Right lobe of liver (tissue), 6 donors: Measurements from ENCODE around the gene XDH. TPM values are rescaled to one million over a fixed set of nuclear protein-coding genes. Genes with fewer than 3 reads are reported as not detected.

Experiments used
- ATAC-seq, 4 donors: fragments of 200-7000 bp; cut with Tn5 transposase; one replicate each; pipeline ENCODE4 v1.9.1; 2020; ENCODE audit warnings: mild to moderate bottlenecking in 4 of 4, moderate library complexity in 4 of 4
- DNase-seq, 3 donors: peaks; one replicate each; pipeline ENCODE4 v3.0.0-alpha.2; 2020
- H3K27ac ChIP-seq, 3 donors: fragments of 200-600 bp; one replicate each; pipeline ENCODE4 v1.8.0; 2022
- H3K27me3 ChIP-seq, 2 donors: fragments of 200-600 bp; one replicate each; pipeline ENCODE4 v1.8.0; 2022
- H3K36me3 ChIP-seq, 4 donors: fragments of 200-600 bp; sonication (generic) in 1 of 4; one replicate each; pipeline versions ENCODE4 v1.5.1 to v1.8.0; 2017 to 2022; ENCODE audit warnings: control low read depth in 1 of 4
- H3K4me1 ChIP-seq, 4 donors: fragments of 200-600 bp; sonication (generic) in 1 of 4; one replicate each; pipeline versions ENCODE4 v1.5.1 to v1.8.0; 2017 to 2022; ENCODE audit warnings: control low read depth in 1 of 4
- H3K4me3 ChIP-seq, 3 donors: fragments of 200-600 bp; one replicate each; pipeline ENCODE4 v1.8.0; 2022
- H3K9me3 ChIP-seq, 4 donors: fragments of 200-600 bp; sonication (generic) in 1 of 4; one replicate each; pipeline versions ENCODE4 v1.5.1 to v1.8.0; 2017 to 2022; ENCODE audit warnings: control low read depth in 1 of 4
- CTCF ChIP-seq, 4 donors: fragments of 200-600 bp in 3 of 4; fragments of 450-650 bp in 1 of 4; IDR thresholded peaks; one replicate each; pipeline versions ENCODE4 v1.5.1 to v1.8.0; 2016 to 2022; ENCODE audit warnings: antibody characterized with exemption in 4 of 4, mild to moderate bottlenecking in 2 of 4
- POLR2A ChIP-seq: fragments of 450-650 bp; IDR thresholded peaks from one replicate; pipeline ENCODE4 v1.6.1; 2017; ENCODE audit warnings: antibody characterized with exemption, mild to moderate bottlenecking
- WGBS: methylation state at CpG from one replicate; pipeline ENCODE4 v1.1.6; 2018; ENCODE audit warnings: low coverage, low lambda C conversion rate; ENCODE audit not compliant: insufficient coverage; ENCODE audit errors: missing lambda C conversion rate; 5-methylcytosine and 5-hydroxymethylcytosine counted together
- intact Hi-C, 2 donors: fragments of 100-400 bp; cut with DNase I; formaldehyde crosslinking; loops; one replicate each; pipeline versions ENCODE4 v1.11.2 to v1.14.1; 2022
- total RNA-seq, 6 experiments: library from RNA; depleted of rRNA in 2 of 6; stranded (reverse); fragments of >200 nt in 2 of 6; fragmentation: NEBNext Ultra II Directional in 3 of 6; extraction: Animal tissue kit (Norgen Biotek cat#: 25700) in 3 of 6; gene quantifications; one replicate each; pipeline versions ENCODE4 v1.1.0 to v1.2.4, GENCODE V29; 2016 to 2023
- donor health status: DM: no; HTN: yes; CAD: no.
- donor health status: DM: no; HTN: no; CAD: no.
- donor health status: DM: no; HTN: no; CAD: no.
- donor health status: DM: no; HTN: yes; CAD: no.
- donor health status: DM: no; HTN: yes; CAD: no.

XDH gene
- total RNA-seq, 6 experiments from 2014 or later: 26.7 to 62.0 (median 37.8) TPM

DNA sequence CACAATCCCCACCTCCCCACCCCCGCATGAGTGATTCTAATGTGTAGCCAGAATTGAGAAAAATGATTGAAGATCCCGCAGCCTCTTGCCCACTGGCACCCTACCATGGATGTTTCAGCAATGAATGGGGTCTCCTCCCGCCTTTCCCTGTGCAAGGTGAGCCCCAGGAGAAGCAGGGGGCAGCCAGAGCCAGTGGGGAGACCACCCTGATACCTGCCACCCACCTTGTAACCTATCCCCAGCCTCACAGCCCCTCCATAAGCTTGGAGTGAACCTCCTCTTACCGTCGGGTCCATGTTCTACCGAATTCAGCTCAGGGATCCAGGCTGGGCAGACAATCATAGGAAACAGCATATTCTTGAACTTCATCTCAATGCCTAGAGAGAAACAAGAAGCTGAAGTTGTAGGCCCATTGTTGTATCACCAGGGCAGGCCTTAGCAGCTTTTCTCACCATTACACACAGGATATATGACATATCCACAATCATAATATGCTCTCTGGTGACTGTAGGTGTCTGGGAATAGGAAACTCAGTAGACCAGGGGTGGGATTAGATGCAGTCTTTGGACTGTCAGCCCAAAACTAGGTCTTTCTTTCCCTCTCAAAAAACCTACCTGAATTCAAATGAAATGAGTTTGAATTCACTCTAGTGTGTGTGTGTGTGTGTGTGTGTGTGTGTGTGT is 30.9 kb downstream of the XDH start:
- intact Hi-C loops: no loop called here
- H3K4me1 ChIP-seq: peaks cover 0 to 8% (median 4%) of the 10 kb centered on the region in 4 donors
- no peak for DNase-seq
- no peaks in the 10 kb centered on the region for H3K9me3 ChIP-seq
- ATAC-seq: no peak
- TF ChIP-seq CTCF (IDR thresholded peaks at IDR 0.05): no peak
- TF ChIP-seq POLR2A: no peak
- no peak overlapping the region for H3K4me3 ChIP-seq
- H3K27me3 ChIP-seq: no peaks in the 10 kb centered on the region
- whole genome bisulfite sequencing: 94% methylated on average over 5 of the region's 6 CpGs
- peaks cover 0 to 30% (median under 1%) of the 10 kb centered on the region in 4 donors for H3K36me3 ChIP-seq
- H3K27ac ChIP-seq: no peak overlapping the region

DNA sequence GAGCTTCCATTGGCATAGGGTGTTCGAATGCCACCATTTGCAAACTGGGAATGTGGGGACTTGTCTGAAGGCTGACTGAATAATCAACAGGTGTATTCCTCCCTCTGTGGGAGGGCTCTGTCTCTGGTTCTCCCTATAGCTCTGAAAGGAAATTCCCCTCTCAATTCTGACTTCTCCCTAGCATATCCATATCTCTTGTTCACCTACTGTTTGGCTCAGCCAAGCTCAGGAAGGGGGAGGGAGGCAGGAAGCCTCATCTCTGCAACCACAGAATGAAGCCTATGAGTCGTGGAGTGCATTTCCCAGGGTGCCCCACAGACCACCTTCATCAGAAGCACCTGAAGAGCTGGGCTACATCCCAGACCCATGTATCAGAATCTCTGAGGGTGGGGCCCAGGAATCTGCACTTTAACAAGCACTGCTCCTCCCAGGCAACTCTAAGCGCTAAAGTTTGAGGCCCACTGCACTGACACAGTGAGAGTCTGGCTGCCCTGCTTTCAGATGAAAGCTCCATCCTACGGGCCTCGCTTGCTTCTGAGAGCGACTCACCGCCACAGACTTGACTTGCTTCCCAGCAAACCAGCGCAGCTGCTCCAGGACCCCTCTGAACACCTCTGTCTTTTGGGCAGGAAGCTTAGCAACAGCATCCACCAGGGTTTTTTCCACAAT is 32.0 kb downstream of the XDH start:
- no peak for DNase-seq
- Histone ChIP-seq H3K36me3 (peaks cover 0 to 28% (median under 1%) of the 10 kb centered on the region in 4 donors), H3K27ac (no peak overlapping the region), H3K4me3 (no peak overlapping the region), H3K27me3 (no peaks in the 10 kb centered on the region), H3K4me1 (peaks cover 0 to 12% (median 6%) of the 10 kb centered on the region in 4 donors), H3K9me3 (no peaks in the 10 kb centered on the region)
- intact Hi-C loops: no loop called here
- no peak for TF ChIP-seq CTCF (IDR thresholded peaks at IDR 0.05)
- no peak for TF ChIP-seq POLR2A
- 74% methylated on average over 3 of the region's 8 CpGs for WGBS
- no peak for ATAC-seq

DNA sequence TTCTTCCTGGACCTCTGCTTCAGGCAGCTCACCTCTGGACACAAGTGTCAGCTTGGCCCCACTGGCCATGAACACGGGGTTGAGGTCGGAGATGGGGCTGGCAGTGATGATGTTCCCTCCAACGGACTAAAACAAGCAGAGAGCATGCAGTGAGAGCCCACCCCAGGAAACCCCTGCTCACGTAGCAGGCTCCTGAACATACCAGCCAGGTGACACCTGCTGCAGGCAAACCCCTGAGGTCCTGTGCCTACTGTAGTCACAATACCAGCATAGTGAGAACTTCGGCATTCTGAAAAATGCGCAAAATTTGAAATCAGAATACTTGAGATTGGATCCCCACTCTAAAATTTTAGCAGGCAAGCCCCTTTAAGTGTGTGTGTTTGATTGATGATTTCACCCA is 32.9 kb downstream of the XDH start:
- 82% methylated on average over 4 of the region's 6 CpGs for WGBS
- H3K27me3 ChIP-seq: no peaks in the 10 kb centered on the region
- DNase-seq: no peak
- no peaks in the 10 kb centered on the region for H3K9me3 ChIP-seq
- TF ChIP-seq POLR2A: no peak
- no peak for TF ChIP-seq CTCF (IDR thresholded peaks at IDR 0.05)
- H3K4me3 ChIP-seq: no peak overlapping the region
- peaks cover 0 to 12% (median 6%) of the 10 kb centered on the region in 4 donors for H3K4me1 ChIP-seq
- intact Hi-C loops: no loop called here
- H3K27ac ChIP-seq: no peak overlapping the region
- no peak for ATAC-seq
- H3K36me3 ChIP-seq: peaks cover 0 to 33% (median 1%) of the 10 kb centered on the region in 4 donors

GRCh38 chr2:31380243-31380642 is 34.3 kb downstream of the XDH start:
- peaks cover 0 to 34% (median 5%) of the 10 kb centered on the region in 4 donors for H3K36me3 ChIP-seq
- no CpG with 5 or more reads among the region's 3 CpGs for WGBS
- H3K27ac ChIP-seq: no peak overlapping the region
- H3K4me1 ChIP-seq: peaks cover 0 to 12% (median 6%) of the 10 kb centered on the region in 4 donors
- DNase-seq (no peak), ATAC-seq (no peak)
- H3K9me3 ChIP-seq: no peaks in the 10 kb centered on the region
- TF ChIP-seq POLR2A: no peak
- no peak for TF ChIP-seq CTCF (IDR thresholded peaks at IDR 0.05)
- H3K27me3 ChIP-seq: no peaks in the 10 kb centered on the region
- intact Hi-C loops: no loop called here
- H3K4me3 ChIP-seq: no peak overlapping the region
